Activated CD8-positive, alpha-beta T cell treated with anti-CD3 and anti-CD28 coated beads for 36 hours (primary cell): ENCODE results near the gene SRA1. TPM values are rescaled to one million over a fixed set of nuclear protein-coding genes. Genes with fewer than 3 reads are reported as not detected.

Source experiments
- ATAC-seq: fragments of 200-7000 bp; cut with Tn5 transposase; one replicate; pipeline ENCODE4 v1.10.0; 2021; ENCODE audit warnings: mild to moderate bottlenecking, moderate library complexity
- CTCF ChIA-PET: fragments of 350-600 bp; sonication (Branson Sonifier 250); formaldehyde crosslinking; loops from one replicate; lab custom pipeline; 2021; ENCODE audit warnings: antibody characterized with exemption; lab: Charles Lee
- POLR2A ChIA-PET: fragments of 350-600 bp; sonication (Branson Sonifier 250); formaldehyde crosslinking; loops from one replicate; lab custom pipeline; 2021; ENCODE audit warnings: antibody characterized with exemption; lab: Charles Lee
- DNase-seq: peaks from one replicate; pipeline ENCODE4 v3.0.0-alpha.2; 2020
- H3K27ac Mint-ChIP-seq: one replicate; pipeline ENCODE4 v1.8.0; 2021; ENCODE audit warnings: mild to moderate bottlenecking, mixed read lengths
- H3K27me3 Mint-ChIP-seq: one replicate; pipeline ENCODE4 v1.8.0; 2021; ENCODE audit warnings: mixed read lengths
- H3K36me3 Mint-ChIP-seq: one replicate; pipeline ENCODE4 v1.8.0; 2021; ENCODE audit warnings: low read depth, mixed read lengths
- H3K4me1 Mint-ChIP-seq: one replicate; pipeline ENCODE4 v1.8.0; 2021; ENCODE audit warnings: low read depth, mixed read lengths
- H3K4me3 Mint-ChIP-seq: one replicate; pipeline ENCODE4 v1.8.0; 2021; ENCODE audit warnings: mild to moderate bottlenecking, moderate library complexity, mixed read lengths
- H3K9me3 Mint-ChIP-seq: one replicate; pipeline ENCODE4 v1.8.0; 2021; ENCODE audit warnings: mixed read lengths
- intact Hi-C: fragments of 100-400 bp; cut with micrococcal nuclease; formaldehyde crosslinking; loops from one replicate; pipeline ENCODE4 v1.10.0; 2022
- total RNA-seq, 2 experiments: library from RNA; stranded (reverse); gene quantifications; one replicate each; pipeline ENCODE4 v1.2.3, GENCODE V29; 2021
- TF ChIP-seq, protein P1 (sequence below): fragments of 200-600 bp; IDR thresholded peaks from one replicate; pipeline ENCODE4 v1.8.0; 2022; ENCODE audit warnings: antibody characterized with exemption, mild to moderate bottlenecking

Gene SRA1
- total RNA-seq, 2 experiments from 2014 or later = 47.8 to 49.5 TPM

DNA sequence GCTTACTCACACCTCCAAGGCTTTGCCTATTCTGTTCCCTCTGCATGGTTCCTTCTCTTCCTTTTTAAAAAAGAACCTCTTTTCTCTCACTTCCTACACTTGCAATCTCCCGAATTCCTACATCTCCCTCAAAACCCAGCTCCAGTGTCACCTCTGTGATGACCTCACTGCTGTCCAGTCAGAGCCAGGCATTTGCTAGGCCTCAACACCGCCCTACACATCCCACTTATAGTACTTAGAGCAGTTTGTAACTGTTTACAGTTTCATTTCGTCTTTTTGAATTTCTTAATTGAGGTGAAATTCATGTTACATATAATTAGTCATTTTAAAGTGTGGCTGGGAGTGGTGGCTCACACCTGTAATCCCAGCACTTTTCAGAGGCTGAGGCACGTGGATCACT lies 44.9 kb upstream of the SRA1 start:
- POLR2A ChIA-PET = no interaction called here
- H3K36me3 Mint-ChIP-seq = no peaks in the 10 kb centered on the region
- no peak overlapping the region for H3K27ac Mint-ChIP-seq
- no peaks in the 10 kb centered on the region for H3K9me3 Mint-ChIP-seq
- CTCF ChIA-PET = no interaction called here
- H3K4me1 Mint-ChIP-seq = no peaks in the 10 kb centered on the region
- no peaks in the 10 kb centered on the region for H3K27me3 Mint-ChIP-seq
- TF ChIP-seq, protein P1, sequence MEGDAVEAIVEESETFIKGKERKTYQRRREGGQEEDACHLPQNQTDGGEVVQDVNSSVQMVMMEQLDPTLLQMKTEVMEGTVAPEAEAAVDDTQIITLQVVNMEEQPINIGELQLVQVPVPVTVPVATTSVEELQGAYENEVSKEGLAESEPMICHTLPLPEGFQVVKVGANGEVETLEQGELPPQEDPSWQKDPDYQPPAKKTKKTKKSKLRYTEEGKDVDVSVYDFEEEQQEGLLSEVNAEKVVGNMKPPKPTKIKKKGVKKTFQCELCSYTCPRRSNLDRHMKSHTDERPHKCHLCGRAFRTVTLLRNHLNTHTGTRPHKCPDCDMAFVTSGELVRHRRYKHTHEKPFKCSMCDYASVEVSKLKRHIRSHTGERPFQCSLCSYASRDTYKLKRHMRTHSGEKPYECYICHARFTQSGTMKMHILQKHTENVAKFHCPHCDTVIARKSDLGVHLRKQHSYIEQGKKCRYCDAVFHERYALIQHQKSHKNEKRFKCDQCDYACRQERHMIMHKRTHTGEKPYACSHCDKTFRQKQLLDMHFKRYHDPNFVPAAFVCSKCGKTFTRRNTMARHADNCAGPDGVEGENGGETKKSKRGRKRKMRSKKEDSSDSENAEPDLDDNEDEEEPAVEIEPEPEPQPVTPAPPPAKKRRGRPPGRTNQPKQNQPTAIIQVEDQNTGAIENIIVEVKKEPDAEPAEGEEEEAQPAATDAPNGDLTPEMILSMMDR = no peak
- no peak for DNase-seq
- intact Hi-C loops = no loop called here
- ATAC-seq = no peak
- no peak overlapping the region for H3K4me3 Mint-ChIP-seq

DNA sequence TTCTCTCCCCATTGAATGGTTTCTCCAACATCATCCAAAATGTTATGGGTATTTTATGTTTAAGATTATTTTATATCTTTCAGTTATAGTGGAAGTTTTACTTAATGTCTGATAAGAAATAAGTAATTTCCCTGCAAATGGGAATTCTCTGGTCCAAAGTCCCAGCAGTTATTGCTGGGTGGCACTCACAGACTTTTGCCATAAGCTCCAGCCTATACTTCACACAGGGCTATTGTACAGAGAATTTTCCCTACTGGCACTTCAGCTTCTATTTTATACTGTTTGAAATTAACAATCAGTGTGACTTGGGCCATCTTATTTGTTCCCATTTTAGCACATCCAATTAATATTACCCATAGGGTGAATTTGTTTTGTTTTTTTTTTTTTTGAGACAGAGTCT lies 42.8 kb upstream of the SRA1 start:
- Mint-ChIP-seq H3K4me3 (no peak overlapping the region), H3K27me3 (peaks cover 1% of the 10 kb centered on the region), H3K27ac (no peak overlapping the region), H3K36me3 (no peaks in the 10 kb centered on the region), H3K9me3 (no peaks in the 10 kb centered on the region), H3K4me1 (peaks cover 4% of the 10 kb centered on the region)
- intact Hi-C loops = no loop called here
- TF ChIP-seq, protein P1 = no peak
- DNase-seq (no peak), ATAC-seq (no peak)
- ChIA-PET CTCF (no interaction called here), POLR2A (no interaction called here)

DNA sequence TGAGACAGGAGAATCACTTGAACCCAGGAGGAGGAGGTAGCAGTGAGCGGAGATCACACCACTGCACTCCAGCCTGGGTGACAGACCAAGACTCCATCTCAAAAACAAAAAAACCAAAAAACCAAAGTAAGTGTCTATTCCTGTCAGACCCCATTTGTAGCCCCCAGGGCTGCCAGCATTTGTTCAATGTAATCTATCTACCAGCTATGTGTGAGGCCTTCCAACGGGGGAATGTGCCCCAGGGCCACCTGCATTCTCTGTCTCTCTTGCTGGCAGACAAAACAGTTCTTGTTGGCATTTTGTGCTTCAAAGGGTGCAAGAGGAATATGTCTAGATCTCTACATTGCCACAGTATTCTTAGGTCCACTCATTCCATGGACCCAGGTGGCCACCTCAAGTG lies 41.6 kb upstream of the SRA1 start:
- intact Hi-C loops = no loop called here
- CTCF ChIA-PET = interaction anchor here (1.1 to 1.2 kb wide), 2 partner anchors 15 to 36 kb away, joined by 3 read pairs; no protein-coding TSS in a partner anchor

DNA sequence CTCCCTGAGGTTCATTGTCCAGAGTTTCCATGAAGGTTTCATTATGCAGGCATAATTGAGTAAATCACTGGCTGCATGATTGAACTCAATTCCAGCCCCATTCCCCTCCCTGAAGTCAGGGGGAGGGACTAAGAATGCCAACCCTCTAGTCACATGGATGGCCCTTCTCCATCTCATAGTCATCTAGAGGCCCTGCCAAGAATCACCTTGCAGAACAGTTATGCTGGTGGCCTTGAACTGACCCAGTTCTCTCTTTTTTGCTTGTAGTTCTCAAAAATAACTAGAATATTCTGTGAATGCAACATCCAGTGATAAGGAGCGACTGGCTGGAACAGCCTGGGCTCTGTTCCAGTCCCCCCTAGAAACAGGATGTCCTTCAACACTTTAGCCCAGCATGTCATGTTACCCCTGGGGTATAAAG lies 39.1 kb upstream of the SRA1 start:
- H3K4me1 Mint-ChIP-seq = peaks cover 4% of the 10 kb centered on the region
- DNase-seq (no peak), ATAC-seq (no peak)
- peaks cover 2% of the 10 kb centered on the region for H3K27me3 Mint-ChIP-seq
- H3K9me3 Mint-ChIP-seq = no peaks in the 10 kb centered on the region
- H3K27ac Mint-ChIP-seq = no peak overlapping the region
- H3K4me3 Mint-ChIP-seq = no peak overlapping the region
- ChIA-PET POLR2A (interaction anchor here (0.8 kb wide), 1 partner anchor 26 kb away, joined by 3 read pairs; no protein-coding TSS in a partner anchor), CTCF (no interaction called here)
- TF ChIP-seq, protein P1 = no peak
- intact Hi-C loops = no loop called here
- no peaks in the 10 kb centered on the region for H3K36me3 Mint-ChIP-seq

More for the DNA sequence above, 41.6 kb upstream of the SRA1 start:
- Mint-ChIP-seq H3K9me3 (no peaks in the 10 kb centered on the region), H3K27me3 (peaks cover 2% of the 10 kb centered on the region), H3K4me1 (peaks cover 4% of the 10 kb centered on the region), H3K36me3 (no peaks in the 10 kb centered on the region), H3K27ac (no peak overlapping the region), H3K4me3 (no peak overlapping the region)
- ATAC-seq = no peak
- TF ChIP-seq, protein P1 = no peak
- POLR2A ChIA-PET = no interaction called here
- DNase-seq = no peak

DNA sequence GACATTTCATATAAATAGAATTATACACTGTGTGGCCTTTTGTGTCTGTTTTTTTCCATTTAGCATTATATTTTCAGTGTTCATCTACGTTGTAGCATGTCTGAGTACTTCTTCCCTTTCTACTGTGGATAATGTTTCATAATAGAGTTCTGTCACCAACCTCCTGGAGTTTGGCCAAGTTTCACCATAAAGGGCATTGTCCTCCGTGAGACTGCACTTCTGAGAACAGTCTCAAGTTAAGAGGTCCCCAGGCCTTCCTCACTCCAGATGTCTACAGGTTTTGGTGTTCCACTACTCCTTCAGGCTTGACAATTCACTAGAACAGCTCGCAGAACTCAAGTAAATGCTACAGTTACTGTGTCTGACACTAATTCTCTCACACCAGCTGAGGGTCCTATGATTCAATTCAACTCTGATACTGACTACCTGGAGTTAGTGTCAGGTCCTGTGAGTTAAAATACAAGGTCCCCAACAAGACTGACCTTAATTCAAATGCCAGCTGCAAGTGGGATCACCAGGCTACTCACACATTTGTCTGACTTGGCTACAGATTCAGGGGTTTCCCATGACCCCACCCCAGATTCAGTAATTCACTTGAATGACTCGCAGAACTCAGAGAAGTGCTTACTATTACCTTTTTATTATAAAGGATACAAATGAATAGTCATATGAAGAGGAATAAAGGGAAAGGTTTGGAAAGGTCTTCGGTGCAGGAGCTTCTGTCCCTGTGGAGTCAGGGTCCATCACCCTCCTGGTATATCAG lies 38.4 kb upstream of the SRA1 start:
- H3K4me1 Mint-ChIP-seq = peaks cover 4% of the 10 kb centered on the region

More for the DNA sequence above, 38.4 kb upstream of the SRA1 start:
- ChIA-PET CTCF (no interaction called here), POLR2A (interaction anchor here (1.2 kb wide), 1 partner anchor 19 kb away, joined by 5 read pairs; no protein-coding TSS in a partner anchor)
- Mint-ChIP-seq H3K4me3 (no peak overlapping the region), H3K9me3 (no peaks in the 10 kb centered on the region), H3K27ac (no peak overlapping the region), H3K36me3 (no peaks in the 10 kb centered on the region), H3K27me3 (peaks cover 2% of the 10 kb centered on the region)
- ATAC-seq = no peak
- TF ChIP-seq, protein P1 = no peak
- no peak for DNase-seq
- intact Hi-C loops = no loop called here
